SK-N-MC (cell line): ENCODE results near the gene PERM1.

ENCODE experiments used
- EZH2 ChIP-seq: fragments of 200-600 bp; sonication (generic); IDR thresholded peaks from one replicate; pipeline ENCODE4 v1.6.1; 2017; ENCODE audit warnings: antibody characterized with exemption
- FOXP2 ChIP-seq: optimal IDR thresholded peaks from 2 replicates; pipeline ENCODE3; 2011; ENCODE audit warnings: mild to moderate bottlenecking, moderate library complexity; ENCODE audit not compliant: insufficient read depth; ENCODE audit errors: extremely low read length, control extremely low read depth
- POLR2AphosphoS5 ChIP-seq: IDR thresholded peaks from 2 replicates; pipeline ENCODE4 v1.6.1; 2012; ENCODE audit warnings: mild to moderate bottlenecking, low read depth, low read length, borderline replicate concordance

GRCh38 chr1:939511-940106, 42.3 kb downstream of the PERM1 start:
- TF ChIP-seq POLR2AphosphoS5 (peak; percentile 19; the same call in 1 of the 2 replicates), EZH2 (no peak), FOXP2 (no peak)
